Astrocyte (in vitro differentiated cells and primary cell): Measurements from ENCODE around the gene DSTN.

Experiments
- EZH2 ChIP-seq: IDR thresholded peaks from 2 replicates; pipeline ENCODE4 v1.6.1; 2012; ENCODE audit warnings: mild to moderate bottlenecking, low read length, inconsistent platforms; ENCODE audit not compliant: insufficient read depth
- TF ChIP-seq, protein P1 (sequence below): IDR thresholded peaks from 2 replicates; pipeline ENCODE4 v1.5.1; 2011; ENCODE audit warnings: low read depth, mild to moderate bottlenecking, inconsistent platforms, low read length, moderate library complexity; ENCODE audit not compliant: insufficient read depth

DNA sequence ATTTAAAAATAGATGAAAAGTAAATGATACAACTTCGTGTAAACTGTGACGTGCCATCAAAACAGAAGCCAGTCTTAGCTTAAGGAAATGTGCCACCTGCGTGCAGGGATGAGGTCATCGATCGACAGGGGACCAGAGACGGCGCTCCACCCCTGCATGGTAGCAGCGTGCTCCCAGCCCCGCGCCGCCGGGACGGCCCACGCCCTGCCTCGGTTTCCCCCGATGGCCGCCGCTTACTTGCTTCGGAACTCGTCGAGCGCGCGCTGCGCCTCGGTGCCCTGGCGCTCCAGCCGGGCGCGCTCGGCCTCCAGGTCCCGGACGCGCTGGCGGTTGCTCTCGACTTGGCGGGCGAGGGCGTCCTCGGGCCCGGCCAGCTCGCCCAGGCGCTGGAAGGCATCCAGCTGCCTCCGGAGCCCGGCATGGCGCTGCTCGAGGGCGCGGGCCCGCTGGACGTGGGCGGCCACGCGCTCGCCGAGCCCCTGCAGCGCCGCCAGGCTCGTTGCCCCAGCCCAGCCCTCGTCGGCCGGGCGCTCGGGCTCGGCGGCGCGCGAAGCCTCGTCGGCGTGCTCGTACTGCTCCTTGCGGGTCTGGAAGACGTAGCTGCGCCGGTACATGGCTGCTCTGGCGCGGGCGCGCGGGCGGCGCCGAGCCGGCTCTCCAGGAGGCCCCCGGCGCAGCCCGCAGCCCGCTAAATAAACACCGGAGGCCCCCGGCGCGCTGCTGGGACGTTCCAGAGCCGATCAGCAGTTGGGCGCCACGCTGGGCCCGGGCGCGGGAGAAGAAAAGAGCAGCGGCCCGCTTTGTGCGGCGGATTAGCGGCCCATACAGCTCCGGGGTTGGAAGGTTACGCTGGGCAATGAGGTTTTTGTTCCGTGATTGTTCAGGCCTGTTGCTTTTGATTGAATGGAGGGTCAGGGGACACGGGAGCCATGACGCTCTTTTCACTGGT, 38.9 kb upstream of the DSTN start, which contains the start of gene BFSP1:
- TF ChIP-seq, protein P1, sequence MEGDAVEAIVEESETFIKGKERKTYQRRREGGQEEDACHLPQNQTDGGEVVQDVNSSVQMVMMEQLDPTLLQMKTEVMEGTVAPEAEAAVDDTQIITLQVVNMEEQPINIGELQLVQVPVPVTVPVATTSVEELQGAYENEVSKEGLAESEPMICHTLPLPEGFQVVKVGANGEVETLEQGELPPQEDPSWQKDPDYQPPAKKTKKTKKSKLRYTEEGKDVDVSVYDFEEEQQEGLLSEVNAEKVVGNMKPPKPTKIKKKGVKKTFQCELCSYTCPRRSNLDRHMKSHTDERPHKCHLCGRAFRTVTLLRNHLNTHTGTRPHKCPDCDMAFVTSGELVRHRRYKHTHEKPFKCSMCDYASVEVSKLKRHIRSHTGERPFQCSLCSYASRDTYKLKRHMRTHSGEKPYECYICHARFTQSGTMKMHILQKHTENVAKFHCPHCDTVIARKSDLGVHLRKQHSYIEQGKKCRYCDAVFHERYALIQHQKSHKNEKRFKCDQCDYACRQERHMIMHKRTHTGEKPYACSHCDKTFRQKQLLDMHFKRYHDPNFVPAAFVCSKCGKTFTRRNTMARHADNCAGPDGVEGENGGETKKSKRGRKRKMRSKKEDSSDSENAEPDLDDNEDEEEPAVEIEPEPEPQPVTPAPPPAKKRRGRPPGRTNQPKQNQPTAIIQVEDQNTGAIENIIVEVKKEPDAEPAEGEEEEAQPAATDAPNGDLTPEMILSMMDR: no peak
- TF ChIP-seq EZH2: no peak
